Panc1 (cell line): ENCODE measurements around the gene BLOC1S3. TPM values are rescaled to one million over a fixed set of nuclear protein-coding genes. Genes with fewer than 3 reads are reported as not detected.

Source experiments
- ATAC-seq: fragments of 200-7000 bp; cut with Tn5 transposase; 2 replicates; pipeline ENCODE4 v1.9.1; 2020; ENCODE audit warnings: mild to moderate bottlenecking, moderate library complexity
- BruUV-seq: library from RNA; stranded (reverse); fragments of 400-500 nt; replicated peaks from 2 replicates; lab custom pipeline; 2021; lab: Mats Ljungman, UMichigan
- CTCF ChIA-PET: fragments of 300-600 bp; sonication (Branson Sonifier 250); formaldehyde crosslinking; loops from one replicate; lab custom pipeline; 2022; ENCODE audit warnings: antibody characterized with exemption; lab: Charles Lee
- POLR2A ChIA-PET: fragments of 300-600 bp; sonication (Branson Sonifier 250); formaldehyde crosslinking; loops from one replicate; lab custom pipeline; 2022; ENCODE audit warnings: antibody characterized with exemption; lab: Charles Lee
- DNase-seq: peaks from one replicate; pipeline ENCODE4 v3.0.0-alpha.2; 2010; ENCODE audit warnings: low read depth, low spot score
- H3K27ac ChIP-seq: 2 replicates; pipeline ENCODE4 v1.5.1; 2011; ENCODE audit warnings: mild to moderate bottlenecking, low read length, inconsistent platforms
- H3K27me3 ChIP-seq: fragments of 200-500 bp; sonication (Bioruptor generic); 2 replicates; pipeline ENCODE4 v1.6.0; 2014; ENCODE audit warnings: low read length, inconsistent platforms; ENCODE audit not compliant: control insufficient read depth, insufficient read depth
- H3K36me3 ChIP-seq: fragments of 200-500 bp; sonication (Bioruptor generic); 2 replicates; pipeline ENCODE4 v1.5.1; 2014; ENCODE audit warnings: inconsistent platforms, mild to moderate bottlenecking, low read length, moderate library complexity; ENCODE audit not compliant: control insufficient read depth, insufficient read depth
- H3K4me1 ChIP-seq: 2 replicates; pipeline ENCODE4 v1.5.1; 2011; ENCODE audit warnings: inconsistent platforms, mild to moderate bottlenecking, low read length, moderate library complexity; ENCODE audit not compliant: control insufficient read depth, insufficient read depth
- H3K4me3 ChIP-seq, 2 experiments: 2 replicates each; pipeline ENCODE4 v1.5.1; 2011 to 2012; ENCODE audit warnings: low read depth in 2 of 2, low read length in 2 of 2, mild to moderate bottlenecking in 2 of 2, inconsistent platforms in 1 of 2, moderate library complexity in 1 of 2
- H3K9me3 ChIP-seq: fragments of 200-500 bp; sonication (Bioruptor generic); 2 replicates; pipeline ENCODE4 v1.5.1; 2014; ENCODE audit warnings: low read depth, mild to moderate bottlenecking, inconsistent platforms, low read length, moderate library complexity; ENCODE audit not compliant: control insufficient read depth, insufficient read depth
- POLR2AphosphoS5 ChIP-seq: IDR thresholded peaks from 2 replicates; pipeline ENCODE4 v1.6.1; 2012; ENCODE audit warnings: mild to moderate bottlenecking, low read depth, low read length, moderate library complexity
- REST ChIP-seq, 2 experiments: IDR thresholded peaks; 2 replicates each; pipeline ENCODE4 v1.6.1; 2011 to 2012; ENCODE audit warnings: low read depth in 2 of 2, control low read depth in 1 of 2, low read length in 1 of 2, mild to moderate bottlenecking in 1 of 2, moderate library complexity in 1 of 2; ENCODE audit not compliant: insufficient read depth in 1 of 2
- SIN3A ChIP-seq: IDR thresholded peaks from 2 replicates; pipeline ENCODE4 v1.6.1; 2012; ENCODE audit warnings: low read depth, mild to moderate bottlenecking, low read length, moderate library complexity, borderline replicate concordance; ENCODE audit not compliant: insufficient read depth
- TCF7L2 ChIP-seq: IDR thresholded peaks from 2 replicates; pipeline ENCODE4 v1.6.1; 2011; ENCODE audit warnings: mild to moderate bottlenecking, low read depth, low read length, inconsistent platforms
- in situ Hi-C: cut with HindIII; loops from 2 replicates; pipeline ENCODE4 v1.10.0; 2016; ENCODE audit warnings: low sequenced_read_pairs, low pct_unique_long_range_greater_than_20kb
- intact Hi-C: fragments of 100-400 bp; cut with micrococcal nuclease; formaldehyde crosslinking; loops from one replicate; pipeline ENCODE4 v1.10.0; 2022; ENCODE audit not compliant: unreplicated experiment
- total RNA-seq: library from RNA; stranded (reverse); gene quantifications from one replicate; pipeline ENCODE4 v1.2.1, GENCODE V29; 2021; ENCODE audit not compliant: unreplicated experiment
- TF ChIP-seq, protein P1 (sequence below): fragments of 450-650 bp; IDR thresholded peaks from 2 replicates; pipeline ENCODE4 v1.5.1; 2017; ENCODE audit warnings: mild to moderate bottlenecking

Gene BLOC1S3
- total RNA-seq, 1 experiment from 2014 or later = 21.8 TPM

- intact Hi-C loops (no loop called here), in situ Hi-C loops (no loop called here)
- H3K27ac ChIP-seq = no peak overlapping the region
- TF ChIP-seq SIN3A (no peak), POLR2AphosphoS5 (no peak), TCF7L2 (no peak), REST (IDR thresholded peaks at IDR 0.05; ENCODE audit: insufficient read depth in 1 of 2, low read depth in 2 of 2, low read length in 1 of 2) (no peak)
- TF ChIP-seq, protein P1, sequence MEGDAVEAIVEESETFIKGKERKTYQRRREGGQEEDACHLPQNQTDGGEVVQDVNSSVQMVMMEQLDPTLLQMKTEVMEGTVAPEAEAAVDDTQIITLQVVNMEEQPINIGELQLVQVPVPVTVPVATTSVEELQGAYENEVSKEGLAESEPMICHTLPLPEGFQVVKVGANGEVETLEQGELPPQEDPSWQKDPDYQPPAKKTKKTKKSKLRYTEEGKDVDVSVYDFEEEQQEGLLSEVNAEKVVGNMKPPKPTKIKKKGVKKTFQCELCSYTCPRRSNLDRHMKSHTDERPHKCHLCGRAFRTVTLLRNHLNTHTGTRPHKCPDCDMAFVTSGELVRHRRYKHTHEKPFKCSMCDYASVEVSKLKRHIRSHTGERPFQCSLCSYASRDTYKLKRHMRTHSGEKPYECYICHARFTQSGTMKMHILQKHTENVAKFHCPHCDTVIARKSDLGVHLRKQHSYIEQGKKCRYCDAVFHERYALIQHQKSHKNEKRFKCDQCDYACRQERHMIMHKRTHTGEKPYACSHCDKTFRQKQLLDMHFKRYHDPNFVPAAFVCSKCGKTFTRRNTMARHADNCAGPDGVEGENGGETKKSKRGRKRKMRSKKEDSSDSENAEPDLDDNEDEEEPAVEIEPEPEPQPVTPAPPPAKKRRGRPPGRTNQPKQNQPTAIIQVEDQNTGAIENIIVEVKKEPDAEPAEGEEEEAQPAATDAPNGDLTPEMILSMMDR = no peak
- POLR2A ChIA-PET = no interaction called here
- no peak overlapping the region for H3K4me3 ChIP-seq
- DNase-seq (no peak), ATAC-seq (no peak)
- no peaks in the 10 kb centered on the region for H3K9me3 ChIP-seq
- H3K36me3 ChIP-seq = no peaks in the 10 kb centered on the region; the same call in 1 of the 2 replicates
- H3K4me1 ChIP-seq = no peaks in the 10 kb centered on the region
- no TSS peak for BruUV-seq
- CTCF ChIA-PET = no interaction called here
- no peaks in the 10 kb centered on the region for H3K27me3 ChIP-seq
Observed at GRCh38 chr19:45146251-45146650, 32.3 kb upstream of the BLOC1S3 start.

DNA sequence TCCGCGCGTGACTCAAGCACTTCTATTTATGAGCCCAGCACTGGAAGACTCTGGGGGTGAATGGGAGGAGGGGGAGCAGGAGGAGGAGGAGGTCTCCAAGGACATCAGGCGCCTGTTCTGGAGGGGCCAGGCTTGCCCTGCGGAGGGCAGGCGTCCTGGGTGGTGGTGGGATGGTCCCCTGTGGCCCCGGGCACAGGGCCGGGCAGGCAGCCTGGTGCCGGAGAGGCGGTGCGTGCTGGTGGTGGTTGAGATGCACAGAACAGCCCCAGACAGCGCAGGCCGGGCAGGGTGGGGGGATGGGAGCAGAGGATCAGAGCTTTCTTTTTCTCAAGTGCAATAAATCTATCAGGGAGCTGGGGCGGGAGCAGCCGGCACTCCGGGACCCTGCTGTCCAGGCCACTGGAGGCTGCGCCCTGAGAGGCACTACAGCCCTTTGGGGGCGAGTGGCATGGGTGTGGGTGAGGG lies 31.8 kb upstream of the BLOC1S3 start:
- POLR2A ChIA-PET = no interaction called here
- ATAC-seq (no peak), DNase-seq (no peak)
- H3K27me3 ChIP-seq = no peaks in the 10 kb centered on the region
- intact Hi-C loops (no loop called here), in situ Hi-C loops (no loop called here)
- no peak overlapping the region for H3K27ac ChIP-seq
- BruUV-seq = no TSS peak
- H3K4me3 ChIP-seq = no peak overlapping the region
- H3K36me3 ChIP-seq = no peaks in the 10 kb centered on the region; the same call in 1 of the 2 replicates
- no peaks in the 10 kb centered on the region for H3K4me1 ChIP-seq
- no peaks in the 10 kb centered on the region for H3K9me3 ChIP-seq
- CTCF ChIA-PET = no interaction called here
- TF ChIP-seq POLR2AphosphoS5 = no peak
- TF ChIP-seq TCF7L2 = no peak
- TF ChIP-seq REST (IDR thresholded peaks at IDR 0.05; ENCODE audit: insufficient read depth in 1 of 2, low read depth in 2 of 2, low read length in 1 of 2) = no peak
- no peak for TF ChIP-seq SIN3A
- TF ChIP-seq, protein P1 = no peak
